Measurements from ENCODE around the gene ALDH3A2.

- no peak for TF ChIP-seq CTCF (IDR thresholded peaks at IDR 0.05)
- no peak for TF ChIP-seq POLR2AphosphoS5 (IDR thresholded peaks at IDR 0.05; ENCODE audit: low read depth, low read length)
- no peak for TF ChIP-seq REST (IDR thresholded peaks at IDR 0.05; ENCODE audit: insufficient read depth in 1 of 2, low read depth in 2 of 2, low read length in 1 of 2)
- TF ChIP-seq SIN3A (IDR thresholded peaks at IDR 0.05; ENCODE audit: borderline replicate concordance, insufficient read depth, low read depth, low read length), result no peak
Observed at GRCh38 chr17:19706791-19707727, 58.5 kb downstream of the ALDH3A2 start.
